HCT116 (cell line): ENCODE results near the gene RPIA. TPM values are rescaled to one million over a fixed set of nuclear protein-coding genes. Genes with fewer than 3 reads are reported as not detected.

Experiments used
- ATAC-seq: fragments of 200-7000 bp; cut with Tn5 transposase; 2 replicates; pipeline ENCODE4 v1.9.1; 2020; ENCODE audit warnings: mild to moderate bottlenecking, moderate library complexity
- BruUV-seq: library from RNA; stranded (reverse); fragments of 400-500 nt; replicated peaks from 2 replicates; lab custom pipeline; 2021; lab: Mats Ljungman, UMichigan
- CTCF ChIA-PET: fragments of 300-600 bp; sonication (Branson Sonifier 250); formaldehyde crosslinking; loops from one replicate; lab custom pipeline; 2021; ENCODE audit warnings: antibody characterized with exemption; lab: Charles Lee
- POLR2A ChIA-PET: fragments of 300-600, 350-600 bp; sonication (Branson Sonifier 250); formaldehyde crosslinking; loops from one replicate; lab custom pipeline; 2021; ENCODE audit warnings: antibody characterized with exemption; lab: Charles Lee
- RAD21 ChIA-PET, 2 experiments: fragments of 300-600 bp; sonication (Branson Sonifier 250); formaldehyde crosslinking; loops; one replicate each; lab custom pipeline; 2023; ENCODE audit warnings: low total read pairs in 2 of 2; ENCODE audit not compliant: uncharacterized antibody in 2 of 2, unreplicated experiment in 2 of 2, low non-redundant PET in 1 of 2; lab: Charles Lee
- DNase-seq: peaks from one replicate; pipeline ENCODE4 v3.0.0-alpha.2; 2010; ENCODE audit warnings: low read depth, low spot score
- H2AFZ ChIP-seq: fragments of 200-600 bp; shearing (Covaris generic), sonication (generic); 2 replicates; pipeline ENCODE4 v1.6.1; 2017; ENCODE audit warnings: low read depth, mixed run types, mixed read lengths, antibody characterized with exemption, low read length; ENCODE audit not compliant: poor library complexity, severe bottlenecking
- H3K27ac ChIP-seq: 2 replicates; pipeline ENCODE4 v1.5.1; 2012; ENCODE audit warnings: low read depth, low read length
- H3K27me3 ChIP-seq: fragments of 200-600 bp; sonication (generic); 2 replicates; pipeline ENCODE4 v1.6.1; 2016; ENCODE audit warnings: mixed run types, low read length, mixed read lengths; ENCODE audit not compliant: insufficient read depth
- H3K36me3 ChIP-seq, 2 experiments: fragments of 200-500 bp in 1 of 2; fragments of 200-600 bp in 1 of 2; sonication (Bioruptor generic) in 1 of 2; sonication (generic) in 1 of 2; 2 replicates each; pipeline versions ENCODE4 v1.5.1 to v1.6.1; 2014 to 2016; ENCODE audit warnings: low read length in 2 of 2, inconsistent platforms in 1 of 2, mixed read lengths in 1 of 2, mixed run types in 1 of 2; ENCODE audit not compliant: insufficient read depth in 2 of 2, control insufficient read depth in 1 of 2
- H3K4me1 ChIP-seq, 2 experiments: fragments of 200-600 bp in 1 of 2; sonication (generic) in 1 of 2; 2 replicates each; pipeline versions ENCODE4 v1.5.1 to v1.6.1; 2012 to 2017; ENCODE audit warnings: low read length in 2 of 2, inconsistent platforms in 1 of 2, mild to moderate bottlenecking in 1 of 2, mixed read lengths in 1 of 2, mixed run types in 1 of 2, moderate library complexity in 1 of 2; ENCODE audit not compliant: insufficient read depth in 2 of 2, control insufficient read depth in 1 of 2
- H3K4me2 ChIP-seq: fragments of 200-600 bp; sonication (generic); 2 replicates; pipeline ENCODE4 v1.6.1; 2017; ENCODE audit warnings: mixed run types, low read length, mixed read lengths
- H3K4me3 ChIP-seq, 2 experiments: fragments of 200-600 bp in 1 of 2; sonication (generic) in 1 of 2; replicated peaks in 1 of 2; 2 replicates each; pipeline ENCODE4 v1.5.1; 2011 to 2016; ENCODE audit warnings: low read length in 2 of 2, control low read depth in 1 of 2, low read depth in 1 of 2, mild to moderate bottlenecking in 1 of 2, mixed read lengths in 1 of 2, mixed run types in 1 of 2
- H3K79me2 ChIP-seq: fragments of 200-600 bp; sonication (generic); 2 replicates; pipeline ENCODE4 v1.6.1; 2017; ENCODE audit warnings: mild to moderate bottlenecking, mixed run types, low read length, moderate library complexity, mixed read lengths; ENCODE audit not compliant: insufficient read depth
- H3K9ac ChIP-seq: fragments of 200-600 bp; sonication (generic); 2 replicates; pipeline ENCODE4 v1.6.1; 2016; ENCODE audit warnings: low read length, mixed read lengths
- H3K9me2 ChIP-seq: fragments of 200-600 bp; sonication (generic), shearing (Covaris generic); 2 replicates; pipeline ENCODE4 v1.6.1; 2017; ENCODE audit warnings: mixed run types, mild to moderate bottlenecking, moderate library complexity; ENCODE audit not compliant: insufficient read depth
- H3K9me3 ChIP-seq, 2 experiments: fragments of 200-500 bp in 1 of 2; fragments of 200-600 bp in 1 of 2; sonication (Bioruptor generic) in 1 of 2; sonication (generic) in 1 of 2; 2 replicates each; pipeline ENCODE4 v1.6.1; 2014 to 2017; ENCODE audit warnings: low read length in 2 of 2, mixed read lengths in 2 of 2, inconsistent platforms in 1 of 2, low read depth in 1 of 2, mild to moderate bottlenecking in 1 of 2, mixed run types in 1 of 2, moderate library complexity in 1 of 2; ENCODE audit not compliant: control insufficient read depth in 1 of 2, insufficient read depth in 1 of 2
- H4K20me1 ChIP-seq: fragments of 200-600 bp; sonication (generic), shearing (Covaris generic); 2 replicates; pipeline ENCODE4 v1.6.1; 2017; ENCODE audit warnings: mixed run types, mild to moderate bottlenecking, moderate library complexity; ENCODE audit not compliant: insufficient read depth
- POLR2A ChIP-seq: IDR thresholded peaks from 2 replicates; pipeline ENCODE4 v1.7.0; 2011; ENCODE audit warnings: borderline replicate concordance; ENCODE audit not compliant: insufficient read depth, insufficient read length; ENCODE audit errors: extremely low read depth
- RAD21 ChIP-seq: IDR thresholded peaks from 2 replicates; pipeline ENCODE4 v1.6.1; 2012; ENCODE audit warnings: low read depth, mild to moderate bottlenecking
- intact Hi-C: fragments of 100-400 bp; cut with micrococcal nuclease; formaldehyde crosslinking; loops from 2 replicates; pipeline ENCODE4 v1.10.0; 2022
- total RNA-seq: library from RNA; stranded (reverse); gene quantifications from one replicate; pipeline ENCODE4 v1.2.1, GENCODE V29; 2021; ENCODE audit not compliant: unreplicated experiment
- TF ChIP-seq, protein P1 (sequence below), 3 experiments: fragments of 200-600 bp in 1 of 3; sonication (generic) in 1 of 3; IDR thresholded peaks in 2 of 3; conservative IDR thresholded peaks in 1 of 3; 2 replicates each; pipeline ENCODE4 v1.5.1; 2012 to 2017; ENCODE audit warnings: low read depth in 2 of 3, low read length in 2 of 3, antibody characterized with exemption in 1 of 3, borderline replicate concordance in 1 of 3, control low read depth in 1 of 3, mild to moderate bottlenecking in 1 of 3, mixed read lengths in 1 of 3, mixed run types in 1 of 3, moderate library complexity in 1 of 3; ENCODE audit not compliant: insufficient read depth in 1 of 3
- TF ChIP-seq, protein P2 (sequence below): IDR thresholded peaks from 2 replicates; pipeline ENCODE4 v1.6.1; 2012
- TF ChIP-seq, protein P3 (sequence below): IDR thresholded peaks from 2 replicates; pipeline ENCODE4 v1.6.1; 2012; ENCODE audit warnings: low read depth

The RPIA gene
- total RNA-seq, 1 experiment from 2014 or later = 43.3 TPM

DNA sequence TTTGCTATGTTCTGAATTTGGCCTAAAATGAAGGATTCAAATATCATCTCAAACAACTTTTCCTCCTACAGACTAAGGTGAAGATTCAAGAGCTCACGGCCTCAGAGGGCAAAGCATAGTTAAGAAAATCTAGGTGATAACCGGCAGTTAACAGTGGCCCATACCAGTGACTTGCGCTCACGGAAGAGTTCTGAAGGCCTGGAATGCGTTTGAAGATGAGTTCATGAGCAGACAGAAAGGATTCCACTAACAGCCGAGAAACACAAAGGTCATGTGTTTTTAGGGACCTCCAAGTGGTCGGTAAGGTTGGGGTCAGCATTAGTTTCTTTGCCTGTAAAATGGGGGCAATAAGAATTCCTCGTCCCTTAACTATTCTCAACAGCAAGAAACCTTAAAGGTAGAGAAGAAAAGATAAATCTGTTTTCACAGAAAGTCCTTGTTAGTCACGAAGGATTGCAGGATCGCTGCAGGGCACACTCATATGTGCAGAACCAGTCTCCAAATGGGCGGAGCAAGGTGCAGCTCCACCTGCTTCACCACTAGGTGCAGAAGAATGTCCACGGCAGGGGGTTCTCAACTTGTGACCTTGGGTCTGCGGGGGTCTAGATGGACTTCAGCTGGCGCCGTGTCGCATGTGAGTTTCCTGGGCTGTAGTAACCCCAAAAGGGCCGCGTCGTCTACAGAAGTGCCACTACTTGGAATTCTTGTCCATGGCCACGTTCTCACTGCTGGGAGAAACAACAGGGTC is 708 bp upstream of the RPIA start:
- peak overlapping the region; percentile 79 for H3K9ac ChIP-seq
- POLR2A ChIA-PET = no interaction called here
- BruUV-seq = TSS peak; percentile 85
- H3K9me3 ChIP-seq = peaks cover 0 to 4% of the 10 kb centered on the region in 2 experiments; a peak in 1 of 4 replicates
- peak; percentile 56 for ATAC-seq
- CTCF ChIA-PET = interaction anchor here (0.6 kb wide), 1 partner anchor 10 kb away, joined by 3 read pairs; no protein-coding TSS in a partner anchor
- H3K27me3 ChIP-seq = no peaks in the 10 kb centered on the region
- peaks cover 49% of the 10 kb centered on the region for H3K79me2 ChIP-seq
- TF ChIP-seq, protein P1, sequence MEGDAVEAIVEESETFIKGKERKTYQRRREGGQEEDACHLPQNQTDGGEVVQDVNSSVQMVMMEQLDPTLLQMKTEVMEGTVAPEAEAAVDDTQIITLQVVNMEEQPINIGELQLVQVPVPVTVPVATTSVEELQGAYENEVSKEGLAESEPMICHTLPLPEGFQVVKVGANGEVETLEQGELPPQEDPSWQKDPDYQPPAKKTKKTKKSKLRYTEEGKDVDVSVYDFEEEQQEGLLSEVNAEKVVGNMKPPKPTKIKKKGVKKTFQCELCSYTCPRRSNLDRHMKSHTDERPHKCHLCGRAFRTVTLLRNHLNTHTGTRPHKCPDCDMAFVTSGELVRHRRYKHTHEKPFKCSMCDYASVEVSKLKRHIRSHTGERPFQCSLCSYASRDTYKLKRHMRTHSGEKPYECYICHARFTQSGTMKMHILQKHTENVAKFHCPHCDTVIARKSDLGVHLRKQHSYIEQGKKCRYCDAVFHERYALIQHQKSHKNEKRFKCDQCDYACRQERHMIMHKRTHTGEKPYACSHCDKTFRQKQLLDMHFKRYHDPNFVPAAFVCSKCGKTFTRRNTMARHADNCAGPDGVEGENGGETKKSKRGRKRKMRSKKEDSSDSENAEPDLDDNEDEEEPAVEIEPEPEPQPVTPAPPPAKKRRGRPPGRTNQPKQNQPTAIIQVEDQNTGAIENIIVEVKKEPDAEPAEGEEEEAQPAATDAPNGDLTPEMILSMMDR (IDR thresholded peaks at IDR 0.05 in 2 of 3, conservative IDR thresholded peaks at IDR 0.05 in 1 of 3; ENCODE audit: borderline replicate concordance in 1 of 3, insufficient read depth in 1 of 3, low read depth in 2 of 3, low read length in 2 of 3) = peak in 2 of 3 experiments; percentile 35 to 36; a peak in 4 of 6 replicates
- TF ChIP-seq, protein P2, sequence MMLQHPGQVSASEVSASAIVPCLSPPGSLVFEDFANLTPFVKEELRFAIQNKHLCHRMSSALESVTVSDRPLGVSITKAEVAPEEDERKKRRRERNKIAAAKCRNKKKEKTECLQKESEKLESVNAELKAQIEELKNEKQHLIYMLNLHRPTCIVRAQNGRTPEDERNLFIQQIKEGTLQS = no peak
- TF ChIP-seq POLR2A = peak; percentile 5
- TF ChIP-seq, all 23 proteins: peak for 2
- H3K4me3 ChIP-seq = peak overlapping the region; percentile 55 to 89
- intact Hi-C loops = no loop called here
- no peak overlapping the region for H2AFZ ChIP-seq
- peak; percentile 19 for DNase-seq
- peaks cover 10 to 26% of the 10 kb centered on the region in 2 experiments; a peak in 3 of 4 replicates for H3K4me1 ChIP-seq
- no peaks in the 10 kb centered on the region for H4K20me1 ChIP-seq
- peak overlapping the region; percentile 66 for H3K27ac ChIP-seq
- H3K36me3 ChIP-seq = no peaks in the 10 kb centered on the region
- H3K9me2 ChIP-seq = 0 out of 2 replicates have a peak, but pooled peaks cover 5% of the 10 kb centered on the region
- RAD21 ChIA-PET = no interaction called here
- peak overlapping the region; percentile 98 for H3K4me2 ChIP-seq

DNA sequence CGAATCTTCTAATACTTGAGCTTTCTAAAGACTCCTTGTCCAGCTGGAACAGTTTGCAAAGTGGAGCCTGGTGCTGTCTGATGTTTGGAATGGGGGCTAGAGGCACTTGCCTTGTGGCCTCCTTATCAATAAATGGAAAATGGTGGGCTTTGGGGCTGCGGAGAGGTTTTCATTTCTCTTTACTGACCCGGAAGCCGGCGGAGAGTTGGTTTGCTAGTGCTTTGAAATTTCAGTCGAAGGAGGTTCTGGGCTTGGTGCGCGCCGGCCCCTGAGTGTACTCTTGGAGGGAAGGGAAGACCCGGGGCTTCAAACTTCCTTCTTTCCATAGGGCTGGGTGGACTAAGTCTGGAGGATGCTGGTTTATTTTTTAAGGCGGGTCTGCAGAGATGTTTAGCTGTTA is 714 bp downstream of the RPIA start:
- Histone ChIP-seq H3K4me1 (peaks cover 10 to 26% of the 10 kb centered on the region in 2 experiments; a peak in 3 of 4 replicates), H3K27ac (peak overlapping the region; percentile 51), H3K4me3 (peak overlapping the region; percentile 55 to 89), H3K79me2 (peaks cover 63% of the 10 kb centered on the region), H3K9ac (peak overlapping the region; percentile 79), H3K4me2 (peak overlapping the region; percentile 98), H2AFZ (no peak overlapping the region), H3K36me3 (no peaks in the 10 kb centered on the region), H4K20me1 (no peaks in the 10 kb centered on the region), H3K9me2 (0 out of 2 replicates have a peak, but pooled peaks cover 5% of the 10 kb centered on the region), H3K9me3 (peaks cover 0 to under 1% of the 10 kb centered on the region in 2 experiments; a peak in 1 of 4 replicates), H3K27me3 (no peaks in the 10 kb centered on the region)
- intact Hi-C loops = no loop called here
- TF ChIP-seq, protein P3, sequence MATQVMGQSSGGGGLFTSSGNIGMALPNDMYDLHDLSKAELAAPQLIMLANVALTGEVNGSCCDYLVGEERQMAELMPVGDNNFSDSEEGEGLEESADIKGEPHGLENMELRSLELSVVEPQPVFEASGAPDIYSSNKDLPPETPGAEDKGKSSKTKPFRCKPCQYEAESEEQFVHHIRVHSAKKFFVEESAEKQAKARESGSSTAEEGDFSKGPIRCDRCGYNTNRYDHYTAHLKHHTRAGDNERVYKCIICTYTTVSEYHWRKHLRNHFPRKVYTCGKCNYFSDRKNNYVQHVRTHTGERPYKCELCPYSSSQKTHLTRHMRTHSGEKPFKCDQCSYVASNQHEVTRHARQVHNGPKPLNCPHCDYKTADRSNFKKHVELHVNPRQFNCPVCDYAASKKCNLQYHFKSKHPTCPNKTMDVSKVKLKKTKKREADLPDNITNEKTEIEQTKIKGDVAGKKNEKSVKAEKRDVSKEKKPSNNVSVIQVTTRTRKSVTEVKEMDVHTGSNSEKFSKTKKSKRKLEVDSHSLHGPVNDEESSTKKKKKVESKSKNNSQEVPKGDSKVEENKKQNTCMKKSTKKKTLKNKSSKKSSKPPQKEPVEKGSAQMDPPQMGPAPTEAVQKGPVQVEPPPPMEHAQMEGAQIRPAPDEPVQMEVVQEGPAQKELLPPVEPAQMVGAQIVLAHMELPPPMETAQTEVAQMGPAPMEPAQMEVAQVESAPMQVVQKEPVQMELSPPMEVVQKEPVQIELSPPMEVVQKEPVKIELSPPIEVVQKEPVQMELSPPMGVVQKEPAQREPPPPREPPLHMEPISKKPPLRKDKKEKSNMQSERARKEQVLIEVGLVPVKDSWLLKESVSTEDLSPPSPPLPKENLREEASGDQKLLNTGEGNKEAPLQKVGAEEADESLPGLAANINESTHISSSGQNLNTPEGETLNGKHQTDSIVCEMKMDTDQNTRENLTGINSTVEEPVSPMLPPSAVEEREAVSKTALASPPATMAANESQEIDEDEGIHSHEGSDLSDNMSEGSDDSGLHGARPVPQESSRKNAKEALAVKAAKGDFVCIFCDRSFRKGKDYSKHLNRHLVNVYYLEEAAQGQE = no peak
- TF ChIP-seq RAD21 = no peak
- CTCF ChIA-PET = no interaction called here
- POLR2A ChIA-PET = no interaction called here
- DNase-seq (no peak), ATAC-seq (no peak)
- RAD21 ChIA-PET = no interaction called here
- BruUV-seq = TSS peak; percentile 43
